Measurements from ENCODE around the gene ZNF722. TPM values are rescaled to one million over a fixed set of nuclear protein-coding genes. Genes with fewer than 3 reads are reported as not detected.

The ZNF722 gene
- total and polyA plus RNA-seq, 10 of the 15 experiments (the other 5 are each of a cell fraction or from before 2014, with no cell fraction given): not detected

- TF ChIP-seq SKIL (IDR thresholded peaks at IDR 0.05; ENCODE audit: low read depth, poor library complexity, severe bottlenecking): no peak
- no peak for TF ChIP-seq ZZZ3 (IDR thresholded peaks at IDR 0.05; ENCODE audit: control insufficient read depth, insufficient read length, low read depth)
- no peak for TF ChIP-seq EP300 (IDR thresholded peaks at IDR 0.05; ENCODE audit: borderline replicate concordance in 1 of 2, control insufficient read depth in 1 of 2, low read depth in 2 of 2, low read length in 2 of 2)
- TF ChIP-seq NRF1 (conservative IDR thresholded peaks at IDR 0.05; ENCODE audit: low read depth, low read length): no peak
- no peak for TF ChIP-seq SRF (IDR thresholded peaks at IDR 0.05; ENCODE audit: low read depth in 2 of 2, low read length in 2 of 2)
Observed at GRCh38 chr7:63953181-63953580, 45.5 kb upstream of the ZNF722 start (continued).

GRCh38 chr7:63968629-63969028 lies 30.0 kb upstream of the ZNF722 start:
- no peak for ATAC-seq
- no TSS peak for BruUV-seq (replicated peaks)
- no peak for DNase-seq (ENCODE audit: low read depth, low spot score)
- Histone ChIP-seq H4K20me1 (ENCODE audit: control insufficient read depth, insufficient read depth) (no peaks in the 10 kb centered on the region), H3K27ac (ENCODE audit: control insufficient read depth, insufficient read depth) (no peak overlapping the region), H3K79me2 (ENCODE audit: control insufficient read depth, insufficient read depth, low read length) (no peaks in the 10 kb centered on the region), H3K36me3 (ENCODE audit: control insufficient read depth in 2 of 2, insufficient read depth in 2 of 2, low read length in 1 of 2) (no peaks in the 10 kb centered on the region), H2AFZ (ENCODE audit: control insufficient read depth, low read depth, low read length) (no peak overlapping the region), H3K9me3 (replicated peaks; ENCODE audit: control insufficient read depth, insufficient read depth, low read length) (no peaks in the 10 kb centered on the region), H3K4me1 (ENCODE audit: control insufficient read depth, insufficient read depth, low read length) (no peaks in the 10 kb centered on the region), H3K4me3 (no peak overlapping the region), H3K9ac (ENCODE audit: control insufficient read depth, insufficient read depth, low read length) (no peak overlapping the region), H3K27me3 (replicated peaks in 1 of 2; ENCODE audit: control insufficient read depth in 2 of 2, insufficient read depth in 2 of 2, low read length in 1 of 2) (no peaks in the 10 kb centered on the region), H3K4me2 (ENCODE audit: control insufficient read depth, insufficient read depth) (no peak overlapping the region)
- ChIA-PET SMC1A (ENCODE audit: uncharacterized antibody, unreplicated experiment) (no interaction called here), RAD21 (ENCODE audit: unreplicated experiment) (no interaction called here), POLR2A (no interaction called here), CTCF (no interaction called here)
- in situ Hi-C loops (cut with MboI): no loop called here
- intact Hi-C loops (cut with micrococcal nuclease; ENCODE audit: unreplicated experiment): no loop called here
- no peak for FAIRE-seq
- TF ChIP-seq PRDM15 (CRISPR knock-in tag; IDR thresholded peaks at IDR 0.05) (no peak), SPI1 (IDR thresholded peaks at IDR 0.05; ENCODE audit: borderline replicate concordance, insufficient read depth, low read depth, low read length) (no peak)

All from GM12878 (cell line).